Spleen (tissue), 11 donors: ENCODE results near the gene IGSF23. TPM values are rescaled to one million over a fixed set of nuclear protein-coding genes. Genes with fewer than 3 reads are reported as not detected.
"Not testable (repeated sequence)": the region's sequence is repeated elsewhere in the genome, so short reads cannot be mapped to it uniquely, and the experiment has no call there.

Experiments
- DNase-seq: peaks from one replicate; pipeline ENCODE4 v3.0.0-alpha.2; 2020
- H3K27ac ChIP-seq, 8 donors: fragments of 200-600 bp; sonication (generic) in 7 of 8; 1 replicate in 4 of 8; 2 replicates in 4 of 8; pipeline versions ENCODE4 v1.5.0 to v1.8.0; 2016 to 2021; ENCODE audit warnings: inconsistent platforms in 4 of 8, mild to moderate bottlenecking in 4 of 8, moderate library complexity in 1 of 8
- H3K27me3 ChIP-seq, 7 donors: fragments of 200-600 bp; sonication (generic) in 6 of 7; replicated peaks in 1 of 7; 1 replicate in 4 of 7; 2 replicates in 3 of 7; pipeline versions ENCODE4 v1.5.0 to v1.8.0; 2016 to 2021; ENCODE audit warnings: inconsistent platforms in 3 of 7, mild to moderate bottlenecking in 1 of 7
- H3K36me3 ChIP-seq, 6 donors: fragments of 200-600 bp; sonication (generic) in 5 of 6; 1 replicate in 4 of 6; 2 replicates in 2 of 6; pipeline versions ENCODE4 v1.5.0 to v1.8.0; 2016 to 2021; ENCODE audit warnings: inconsistent platforms in 2 of 6
- H3K4me1 ChIP-seq, 6 donors: fragments of 200-600 bp; sonication (generic) in 5 of 6; 1 replicate in 3 of 6; 2 replicates in 3 of 6; pipeline versions ENCODE4 v1.5.0 to v1.8.0; 2016 to 2021; ENCODE audit warnings: inconsistent platforms in 3 of 6
- H3K4me3 ChIP-seq, 8 donors: fragments of 200-600 bp; sonication (generic) in 7 of 8; 1 replicate in 4 of 8; 2 replicates in 4 of 8; pipeline versions ENCODE4 v1.5.0 to v1.8.0; 2016 to 2021; ENCODE audit warnings: inconsistent platforms in 4 of 8, mild to moderate bottlenecking in 4 of 8, moderate library complexity in 2 of 8
- H3K9me3 ChIP-seq, 8 donors: fragments of 200-600 bp; sonication (generic) in 7 of 8; 1 replicate in 4 of 8; 2 replicates in 4 of 8; pipeline versions ENCODE4 v1.5.0 to v1.8.0; 2016 to 2021; ENCODE audit warnings: inconsistent platforms in 4 of 8
- CTCF ChIP-seq, 11 experiments: fragments of 200-600 bp in 7 of 11; fragments of 450-650 bp in 4 of 11; sonication (generic) in 4 of 11; IDR thresholded peaks in 8 of 11; conservative IDR thresholded peaks in 3 of 11; 1 replicate in 7 of 11; 2 replicates in 4 of 11; pipeline versions ENCODE4 v1.4.0 to v1.8.0; 2016 to 2021; ENCODE audit warnings: antibody characterized with exemption in 11 of 11, inconsistent platforms in 4 of 11, mild to moderate bottlenecking in 1 of 11
- POLR2A ChIP-seq, 3 donors: fragments of 450-650 bp; IDR thresholded peaks; one replicate each; pipeline ENCODE4 v1.5.1; 2017; ENCODE audit warnings: antibody characterized with exemption in 3 of 3, mild to moderate bottlenecking in 1 of 3
- POLR2AphosphoS5 ChIP-seq, 3 donors: sonication (generic); formaldehyde crosslinking; IDR thresholded peaks; one replicate each; pipeline ENCODE4 v1.5.1; 2017; ENCODE audit warnings: antibody characterized with exemption in 3 of 3
- WGBS, 5 donors: extraction: QIAGEN DNeasy Blood & Tissue Kit in 3 of 5; methylation state at CpG; one replicate each; pipeline versions ENCODE4 v1.1.5 to v1.1.7; 2013 to 2018; 5-methylcytosine and 5-hydroxymethylcytosine counted together
- intact Hi-C: fragments of 100-400 bp; cut with DNase I; formaldehyde crosslinking; loops from one replicate; pipeline ENCODE4 v1.15.0; 2023; ENCODE audit warnings: low total_unique reads
- polyA plus RNA-seq, 3 donors: library from polyadenylated mRNA; stranded (reverse); fragments of 200-250 nt; gene quantifications; one replicate each; pipeline ENCODE4 v1.2.1, GENCODE V29; 2013
- total RNA-seq, 7 donors: library from RNA; depleted of rRNA in 3 of 7; stranded (reverse); fragments of >200 nt in 3 of 7; fragmentation: NEBNext Ultra II Directional in 4 of 7; extraction: Animal tissue kit (Norgen Biotek cat#: 25700) in 4 of 7; gene quantifications; one replicate each; pipeline versions ENCODE4 v1.1.0 to v1.2.1, GENCODE V29; 2016 to 2021
- donor health status: healthy with polysubstance abuse.
- donor health status: DM: no; HTN: no; CAD: no; lungs with moderate emphysema.
- donor health status: DM: no; HTN: no; CAD: no.
- donor health status: Bipolar disorder and iron deficiency.
- donor health status: healthy.
- donor health status: DM: no; HTN: no; CAD: no.
- donor health status: DM: yes; HTN: yes; CAD: no.

The IGSF23 gene
- total and polyA plus RNA-seq, 10 donors: not detected

DNA sequence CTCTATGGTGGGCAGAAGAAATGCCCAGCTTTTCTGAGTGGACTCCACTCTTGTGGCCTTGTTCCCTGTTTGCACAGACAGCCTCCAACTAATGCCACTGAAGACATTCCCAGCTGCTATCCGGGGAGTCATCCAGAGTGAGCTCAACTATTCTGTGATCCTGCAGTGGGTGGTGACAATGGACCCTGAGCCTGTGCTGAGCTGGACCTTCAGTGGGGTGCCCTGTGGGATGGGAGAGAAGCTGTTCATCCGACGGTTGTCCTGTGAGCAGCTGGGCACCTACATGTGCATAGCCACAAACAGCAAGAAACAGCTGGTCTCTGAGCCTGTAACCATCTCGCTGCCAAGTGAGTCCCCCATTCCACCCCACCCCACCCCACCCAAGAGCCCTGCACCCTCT lies 10.3 kb downstream of the IGSF23 start:
- TF ChIP-seq CTCF (IDR thresholded peaks at IDR 0.05 in 8 of 11, conservative IDR thresholded peaks at IDR 0.05 in 3 of 11) (no peak), POLR2AphosphoS5 (IDR thresholded peaks at IDR 0.05) (no peak), POLR2A (IDR thresholded peaks at IDR 0.05) (no peak)
- Histone ChIP-seq H3K4me3 (no peak overlapping the region), H3K4me1 (peaks cover 0 to 17% (median 4%) of the 10 kb centered on the region in 6 donors), H3K36me3 (no peaks in the 10 kb centered on the region), H3K9me3 (no peaks in the 10 kb centered on the region), H3K27me3 (no peaks in the 10 kb centered on the region), H3K27ac (no peak overlapping the region)
- WGBS, 5 donors: 79 to 96% (median 95%) methylated on average over 2 to 4 of the region's 4 CpGs
- no peak for DNase-seq
- intact Hi-C loops: no loop called here

GRCh38 chr19:44624840-44625354 lies 11.5 kb downstream of the IGSF23 start:
- H3K4me1 ChIP-seq: peaks cover 0 to 17% (median 4%) of the 10 kb centered on the region in 6 donors
- TF ChIP-seq POLR2AphosphoS5 (IDR thresholded peaks at IDR 0.05) (no peak), POLR2A (IDR thresholded peaks at IDR 0.05) (no peak), CTCF (IDR thresholded peaks at IDR 0.05 in 8 of 11, conservative IDR thresholded peaks at IDR 0.05 in 3 of 11) (no peak)
- 94 to 97% (median 97%) methylated on average over 4 of the region's 4 CpGs for WGBS, 5 donors
- no peaks in the 10 kb centered on the region for H3K9me3 ChIP-seq
- H3K36me3 ChIP-seq: no peaks in the 10 kb centered on the region
- intact Hi-C loops: no loop called here
- no peaks in the 10 kb centered on the region for H3K27me3 ChIP-seq
- H3K27ac ChIP-seq: no peak overlapping the region
- DNase-seq: no peak
- no peak overlapping the region for H3K4me3 ChIP-seq

DNA sequence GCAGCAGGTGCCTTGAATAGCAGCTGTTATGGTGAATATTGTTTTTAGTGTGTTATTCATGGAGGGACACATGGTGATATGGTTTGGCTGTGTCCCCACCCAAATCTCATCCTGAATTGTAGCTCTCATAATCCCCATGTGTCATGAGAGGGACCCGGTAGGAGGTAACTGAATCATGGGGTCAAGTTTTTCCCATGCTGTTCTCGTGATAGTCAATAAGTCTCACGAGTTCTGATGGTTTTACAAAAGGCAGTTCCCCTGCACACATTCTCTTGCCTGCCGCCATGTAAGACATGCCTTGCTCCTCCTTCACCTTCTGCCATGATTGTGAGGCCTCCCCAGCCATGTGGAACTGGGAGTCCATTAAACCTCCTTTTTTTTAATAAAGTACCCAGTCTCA lies 12.3 kb downstream of the IGSF23 start:
- H3K9me3 ChIP-seq, H3K27me3 ChIP-seq, intact Hi-C loops, H3K4me3 ChIP-seq, H3K36me3 ChIP-seq, H3K27ac ChIP-seq, DNase-seq: not testable (repeated sequence)
- 76 to 99% (median 91%) methylated on average over 4 of the region's 4 CpGs for WGBS, 5 donors
- H3K4me1 ChIP-seq: peaks cover 0 to 17% (median 4%) of the 10 kb centered on the region in 6 donors

GRCh38 chr19:44626048-44626624 lies 12.8 kb downstream of the IGSF23 start:
- WGBS, 5 donors: 46 to 88% (median 75%) methylated on average over 1 of the region's 1 CpG
- no peaks in the 10 kb centered on the region for H3K9me3 ChIP-seq
- DNase-seq: no peak
- intact Hi-C loops: no loop called here
- H3K4me1 ChIP-seq: peaks cover 0 to 17% (median 4%) of the 10 kb centered on the region in 6 donors
- H3K36me3 ChIP-seq: no peaks in the 10 kb centered on the region
- H3K27ac ChIP-seq: no peak overlapping the region
- TF ChIP-seq POLR2AphosphoS5 (IDR thresholded peaks at IDR 0.05) (no peak), CTCF (IDR thresholded peaks at IDR 0.05 in 8 of 11, conservative IDR thresholded peaks at IDR 0.05 in 3 of 11) (no peak), POLR2A (IDR thresholded peaks at IDR 0.05) (no peak)
- peaks cover 0 to 5% (median 0%) of the 10 kb centered on the region in 7 donors for H3K27me3 ChIP-seq
- H3K4me3 ChIP-seq: no peak overlapping the region
